Measurements from ENCODE around the gene CACNA1F.

The CACNA1F gene

DNA sequence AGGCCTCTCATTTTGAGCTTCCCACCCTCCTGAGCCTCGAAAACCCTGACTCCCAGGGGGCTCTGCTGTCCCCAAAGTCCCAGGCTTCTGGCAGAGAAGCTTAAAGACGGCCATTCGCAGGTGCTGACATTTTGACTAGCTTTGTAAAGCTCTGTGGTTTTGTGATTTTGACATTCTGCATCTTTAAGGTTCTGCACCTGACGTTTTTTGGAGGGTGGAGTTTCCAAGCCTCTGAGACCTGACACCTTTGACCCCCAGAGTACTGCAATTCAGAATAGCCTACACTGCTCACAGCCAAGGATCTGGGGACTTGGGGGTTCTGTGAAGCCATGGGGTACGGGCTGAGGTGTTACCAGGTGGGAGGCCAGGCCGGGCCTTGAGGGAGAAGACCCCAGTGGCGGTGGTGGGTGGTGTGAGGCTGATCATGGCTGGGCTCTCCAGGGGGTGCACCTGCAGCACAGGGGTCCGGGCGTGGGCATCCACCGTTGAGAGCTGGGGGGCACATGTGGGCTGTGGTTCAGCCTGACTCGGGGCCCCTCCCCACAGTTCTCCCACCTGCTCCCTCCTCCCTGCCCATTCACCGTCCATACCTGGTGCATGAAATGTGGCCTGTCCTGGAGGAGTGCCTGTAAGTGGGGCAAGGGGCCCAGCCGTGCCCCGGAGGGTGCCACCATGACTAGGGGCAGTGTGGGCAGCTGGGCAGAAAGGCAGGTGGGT is 24.1 kb upstream of the CACNA1F start:
- DNase-seq: no peak

DNA sequence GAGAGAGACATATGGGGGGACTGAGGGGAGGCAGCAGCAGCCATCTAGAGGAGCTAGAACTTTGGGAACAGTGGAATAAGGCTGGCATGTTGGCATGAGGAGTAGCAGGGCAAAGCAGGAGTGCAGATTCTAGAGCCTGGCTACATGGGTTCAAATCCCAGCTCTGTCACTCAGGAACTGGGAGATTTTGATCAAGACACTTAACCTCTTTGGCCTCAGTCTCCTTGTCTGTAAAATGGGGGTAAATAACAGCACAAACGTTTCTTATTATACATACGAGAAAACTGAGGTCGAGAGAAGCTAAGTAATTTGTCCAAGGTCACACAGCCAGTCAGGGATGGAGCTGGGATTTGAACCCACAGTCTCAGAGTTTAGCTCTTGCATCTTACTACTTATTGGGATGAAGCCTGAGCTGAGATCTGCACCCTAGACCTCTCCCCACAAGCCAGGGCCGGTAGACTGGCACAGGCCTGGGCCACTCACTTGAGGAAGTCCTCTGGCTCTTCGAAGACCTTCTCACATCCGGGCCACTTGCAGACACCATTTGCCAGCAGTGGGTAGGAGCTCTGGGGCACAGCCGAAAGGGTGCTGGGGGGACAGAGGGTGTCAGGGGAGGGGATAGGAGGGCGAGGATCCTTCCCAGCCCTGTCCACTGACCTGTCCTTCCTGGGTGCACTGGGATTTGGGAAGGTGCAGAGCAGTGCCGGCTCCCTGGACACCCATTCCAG is 23.3 kb upstream of the CACNA1F start:
- no peak for DNase-seq

DNA sequence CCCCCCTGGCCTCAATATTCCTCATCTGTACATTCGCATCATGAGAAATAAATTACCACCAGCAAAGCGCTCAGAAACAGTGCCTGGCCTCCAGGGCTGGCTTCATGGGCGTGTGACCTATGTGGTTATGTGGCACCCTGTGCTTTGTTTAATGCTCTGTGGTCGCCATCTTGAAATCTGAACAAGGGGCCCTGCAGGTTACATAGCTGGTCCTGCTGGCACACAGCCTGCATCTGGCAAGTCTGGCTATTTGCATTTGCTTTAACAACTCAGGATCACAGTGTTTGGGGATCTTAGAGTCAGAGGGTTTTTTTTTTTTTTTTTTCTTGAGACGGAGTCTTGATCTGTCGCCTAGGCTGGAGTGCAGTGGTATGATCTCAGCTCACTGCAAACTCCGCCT is 21.5 kb upstream of the CACNA1F start:
- DNase-seq: no peak

DNA sequence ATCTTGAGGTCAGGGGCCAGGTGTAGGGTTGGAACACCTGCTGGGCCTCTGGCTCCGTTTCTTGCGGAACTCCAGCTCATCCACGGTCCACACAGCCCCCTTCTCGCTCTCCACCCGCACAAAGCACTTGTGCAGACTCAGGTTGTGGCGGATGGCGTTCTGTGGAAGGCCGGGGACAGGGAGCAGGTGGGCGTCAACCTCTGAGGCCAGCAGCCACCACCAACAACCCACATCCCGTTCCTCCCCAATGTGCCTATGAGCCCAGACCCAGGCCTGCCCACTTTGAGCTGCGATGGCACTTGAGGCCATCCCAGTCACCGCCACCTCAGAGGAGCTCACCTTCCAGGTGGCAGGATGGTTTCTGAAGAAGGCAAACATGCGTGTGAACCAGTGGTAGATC is 18.2 kb upstream of the CACNA1F start:
- no peak for DNase-seq

DNA sequence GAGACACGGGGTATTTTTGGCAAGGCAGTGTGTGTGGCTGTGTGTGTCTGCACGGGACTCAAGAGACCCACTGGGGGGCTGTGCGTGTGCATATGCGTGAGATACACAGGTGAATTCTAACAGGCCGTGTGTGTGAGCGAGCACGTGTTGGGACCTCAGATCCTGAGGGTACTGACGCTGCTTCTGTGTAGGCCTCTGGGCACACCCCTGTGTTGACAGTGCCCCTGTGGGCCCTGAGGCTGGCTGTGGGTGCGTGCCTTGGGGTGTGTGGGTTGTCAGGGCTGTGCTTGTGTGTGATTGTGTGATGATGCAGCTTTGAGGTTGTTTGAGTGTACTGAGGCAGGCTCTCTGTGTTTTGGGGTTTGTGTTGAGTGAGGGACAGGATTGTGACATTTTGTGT is 17.4 kb upstream of the CACNA1F start:
- DNase-seq: no peak

DNA sequence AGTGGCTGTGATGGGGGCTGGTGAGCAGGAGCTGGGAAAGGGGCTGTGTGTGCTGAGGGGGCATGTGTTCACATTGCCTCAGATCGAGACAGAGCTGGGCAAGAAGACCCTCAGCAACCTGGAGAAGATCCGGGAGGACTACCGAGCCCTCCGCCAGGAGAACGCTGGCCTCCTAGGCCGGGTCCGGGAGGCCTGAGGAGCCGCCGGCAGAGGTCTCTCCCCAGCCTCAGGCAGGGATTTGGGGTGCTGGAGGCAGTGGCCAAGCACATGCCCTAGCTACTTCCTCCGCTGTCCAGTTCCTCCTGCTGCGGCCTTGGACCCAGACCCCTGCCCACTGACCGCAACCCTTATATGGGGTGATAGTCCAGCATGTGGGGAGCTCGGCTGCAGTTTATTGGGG is 16.9 kb upstream of the CACNA1F start:
- no peak for DNase-seq

DNA sequence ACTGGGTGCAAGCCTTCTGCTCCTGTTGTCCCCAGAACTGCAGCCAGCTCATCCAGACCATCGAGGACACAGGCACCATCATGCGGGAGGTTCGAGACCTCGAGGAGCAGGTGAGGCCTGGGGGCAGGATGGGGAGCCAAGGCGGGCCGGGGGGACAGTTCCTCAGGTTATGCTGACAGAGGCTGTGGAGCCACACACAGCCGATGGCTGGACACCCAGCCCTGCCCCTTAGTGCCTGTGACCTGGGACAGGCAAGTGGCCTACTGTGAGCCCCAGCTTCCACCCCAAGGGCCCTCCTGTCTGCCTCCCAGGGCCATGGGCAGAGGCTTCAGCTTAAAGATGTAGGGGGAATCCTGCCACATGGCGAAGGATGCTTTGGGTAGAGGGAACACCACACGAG is 16.5 kb upstream of the CACNA1F start:
- no peak for DNase-seq

DNA sequence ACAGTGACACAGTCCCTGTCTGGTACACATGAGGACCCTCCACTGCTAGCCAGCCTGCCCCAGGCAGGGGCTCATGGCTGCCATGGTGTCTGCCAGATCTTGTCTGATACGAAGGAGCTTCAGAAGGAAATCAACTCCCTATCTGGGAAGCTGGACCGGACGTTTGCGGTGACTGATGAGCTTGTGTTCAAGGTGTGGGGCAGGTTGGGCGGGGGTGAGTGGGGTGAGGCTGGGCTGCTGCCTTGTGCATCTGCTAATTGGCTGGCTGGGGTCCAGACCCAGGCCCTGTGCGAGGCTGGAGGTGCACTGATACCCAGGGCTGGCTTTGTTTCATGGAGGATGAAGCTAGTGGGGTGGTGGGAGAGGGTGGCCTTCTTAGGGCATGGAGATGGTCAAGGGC is 15.9 kb upstream of the CACNA1F start:
- no peak for DNase-seq

DNA sequence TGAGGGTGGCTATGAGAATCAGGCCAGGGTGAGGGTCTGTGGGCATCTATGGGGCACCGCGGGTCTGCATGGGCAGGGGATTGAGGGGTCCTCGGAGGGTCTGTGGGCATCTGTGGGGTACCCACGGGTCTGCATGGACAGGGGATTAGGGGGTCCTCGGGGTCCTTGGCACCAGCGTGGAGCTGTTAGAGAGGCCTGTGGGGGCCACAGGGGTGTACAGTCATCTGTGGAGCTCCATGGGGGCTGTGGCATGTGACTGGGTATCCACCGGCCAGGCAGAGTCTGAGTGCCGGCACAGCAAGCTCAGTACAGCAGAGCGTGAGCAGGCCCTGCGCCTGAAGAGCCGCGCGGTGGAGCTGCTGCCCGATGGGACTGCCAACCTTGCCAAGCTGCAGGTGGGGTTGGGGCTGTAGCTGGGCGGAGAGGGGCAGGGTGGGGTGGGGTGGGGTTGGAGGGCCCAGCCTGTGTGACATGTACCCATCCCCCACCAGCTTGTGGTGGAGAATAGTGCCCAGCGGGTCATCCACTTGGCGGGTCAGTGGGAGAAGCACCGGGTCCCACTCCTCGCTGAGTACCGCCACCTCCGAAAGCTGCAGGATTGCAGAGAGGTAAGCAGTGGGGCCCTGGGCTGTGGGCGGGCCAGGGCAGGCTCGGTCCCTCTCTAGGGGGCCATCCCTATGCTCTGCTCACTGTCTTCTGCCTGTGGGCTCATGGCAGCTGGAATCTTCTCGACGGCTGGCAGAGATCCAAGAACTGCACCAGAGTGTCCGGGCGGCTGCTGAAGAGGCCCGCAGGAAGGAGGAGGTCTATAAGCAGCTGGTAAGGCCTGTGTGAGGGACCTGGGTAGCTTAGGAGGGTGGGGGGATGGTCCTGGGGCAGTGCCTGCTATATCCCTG is 15.0 kb upstream of the CACNA1F start:
- DNase-seq: no peak

DNA sequence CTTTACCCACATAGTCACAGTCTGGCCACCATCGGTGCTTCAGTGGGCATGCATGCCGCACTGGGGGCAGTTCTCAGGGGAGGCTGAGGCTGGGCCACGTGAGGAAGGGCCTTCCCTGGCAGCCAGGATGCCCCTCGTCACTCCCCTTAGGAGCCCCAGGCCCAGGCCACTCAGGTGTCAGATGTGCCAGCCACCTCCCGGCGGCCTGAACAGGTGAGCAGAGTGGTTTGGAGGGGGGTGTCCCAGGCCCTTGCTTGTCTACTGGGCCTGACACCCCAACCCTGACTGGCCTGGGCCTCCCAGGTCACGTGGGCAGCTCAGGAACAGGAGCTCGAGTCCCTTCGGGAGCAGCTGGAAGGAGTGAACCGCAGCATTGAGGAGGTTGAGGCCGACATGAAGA is 14.2 kb upstream of the CACNA1F start:
- DNase-seq: no peak

DNA sequence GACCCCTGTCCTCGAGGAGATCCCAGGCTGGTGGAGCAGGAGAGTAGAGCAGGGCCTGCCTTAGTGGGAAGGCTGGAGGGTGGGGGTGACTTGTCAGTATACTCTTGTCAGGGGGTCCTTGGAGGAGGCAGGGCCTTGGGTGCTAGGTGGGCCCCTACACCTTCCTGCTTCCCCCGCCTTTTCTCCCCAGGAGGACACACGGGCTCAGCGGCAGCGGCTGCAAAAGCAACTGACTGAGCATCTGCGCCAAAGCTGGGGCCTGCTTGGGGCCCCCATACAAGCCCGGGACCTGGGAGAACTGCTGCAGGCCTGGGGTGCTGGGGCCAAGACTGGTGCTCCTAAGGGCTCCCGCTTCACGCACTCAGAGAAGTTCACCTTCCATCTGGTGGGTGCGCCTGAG is 13.4 kb upstream of the CACNA1F start:
- no peak for DNase-seq

DNA sequence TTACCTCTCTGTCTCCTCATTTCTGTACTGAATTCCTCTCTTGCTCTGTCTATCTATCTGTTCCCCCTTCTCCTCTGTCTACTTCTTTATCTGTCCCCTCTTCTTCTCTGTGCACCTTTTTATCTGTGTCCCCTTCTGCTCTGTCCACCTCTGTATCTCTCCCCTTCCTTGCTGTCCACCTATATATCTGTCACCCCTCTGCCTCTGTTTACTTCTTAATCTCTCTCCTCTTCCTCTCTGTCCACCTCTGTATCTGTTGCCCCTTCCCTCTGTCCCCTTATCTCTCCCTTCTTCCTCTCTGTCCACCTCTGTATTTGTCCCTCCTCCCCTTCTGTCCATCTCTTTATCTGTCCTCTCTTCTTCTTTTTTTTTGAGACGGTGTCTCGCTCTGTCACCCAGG is 11.1 kb upstream of the CACNA1F start:
- no peak for DNase-seq

DNA sequence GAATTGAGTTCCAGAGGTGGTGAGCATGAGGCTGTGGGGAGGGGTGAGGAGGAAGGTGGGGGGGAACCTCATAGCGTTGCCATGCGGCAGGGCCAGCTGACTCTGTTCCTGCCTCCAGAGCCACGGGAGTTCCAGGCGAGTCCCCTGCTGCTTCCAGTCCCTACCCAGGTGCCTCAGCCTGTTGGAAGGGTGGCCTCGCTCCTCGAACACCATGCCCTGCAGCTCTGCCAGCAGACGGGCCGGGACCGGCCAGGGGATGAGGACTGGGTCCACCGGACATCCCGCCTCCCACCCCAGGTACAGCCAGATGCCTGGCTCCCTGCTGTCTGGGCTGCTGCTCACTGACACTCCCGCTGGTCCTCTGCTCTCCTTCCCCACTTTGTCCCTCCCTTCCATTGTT is 10.0 kb upstream of the CACNA1F start:
- no peak for DNase-seq

DNA sequence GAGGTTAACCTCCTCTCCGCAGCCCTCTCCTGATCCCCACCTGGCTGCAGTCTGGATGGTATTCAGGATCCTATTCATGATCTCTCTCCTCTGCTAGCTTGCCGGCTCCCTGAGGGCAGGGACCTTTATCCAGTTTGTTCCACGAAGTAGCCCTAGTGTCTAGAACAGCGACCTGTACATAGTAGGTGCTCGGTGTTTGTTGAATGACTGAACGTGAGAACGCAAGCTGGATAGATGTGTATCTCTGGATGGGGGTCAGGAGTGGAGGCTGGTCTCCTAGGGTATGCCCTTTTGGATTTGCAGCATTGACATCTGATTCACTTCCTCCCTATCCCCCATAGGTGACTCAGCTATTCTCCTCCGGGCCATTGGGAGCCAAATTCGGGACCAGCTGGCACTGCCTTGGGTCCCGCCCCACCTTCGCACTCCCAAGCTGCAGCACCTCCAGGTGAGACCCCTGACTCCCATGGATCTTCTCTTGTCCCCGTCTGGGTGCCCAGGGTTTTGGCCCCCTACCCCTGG is 9.5 kb upstream of the CACNA1F start:
- DNase-seq: no peak

DNA sequence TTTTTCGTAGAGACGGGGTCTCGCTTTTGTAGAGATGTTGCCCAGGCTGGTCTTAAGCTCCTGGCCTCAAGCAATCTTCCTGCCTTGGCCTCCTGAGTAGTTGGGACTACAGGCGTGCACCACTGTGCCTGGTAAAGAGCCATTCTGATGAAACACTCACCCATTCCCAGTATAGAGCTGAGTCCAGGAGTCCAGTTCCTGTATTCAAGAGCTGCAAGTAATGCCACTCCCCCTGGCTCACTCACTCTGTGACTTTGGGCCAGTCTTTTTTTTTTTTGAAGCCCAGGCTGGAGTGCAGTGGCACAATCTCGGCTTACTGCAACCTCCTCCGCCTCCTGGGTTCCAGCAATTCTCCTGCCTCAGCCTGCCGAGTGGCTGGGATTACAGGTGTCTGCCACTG is 5.6 kb upstream of the CACNA1F start:
- DNase-seq: no peak

DNA sequence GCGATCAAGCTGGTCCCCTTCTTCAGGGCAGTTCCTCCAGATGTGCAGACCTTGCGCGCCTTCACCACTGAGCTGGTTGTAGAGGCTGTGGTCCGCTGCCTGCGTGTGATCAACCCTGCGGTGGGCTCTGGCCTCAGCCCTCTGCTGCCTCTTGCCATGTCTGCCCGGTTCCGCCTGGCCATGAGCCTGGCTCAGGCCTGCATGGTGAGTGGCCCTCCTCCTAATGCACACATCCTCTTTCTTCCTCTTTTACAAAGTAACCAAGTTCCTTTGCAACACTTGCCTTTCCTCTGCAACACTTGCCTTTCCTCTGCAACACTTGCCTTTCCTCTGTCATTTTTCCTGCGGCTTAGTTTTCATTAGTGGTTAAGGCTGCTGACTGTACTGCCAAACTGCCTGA is 3.9 kb upstream of the CACNA1F start:
- DNase-seq: no peak

DNA sequence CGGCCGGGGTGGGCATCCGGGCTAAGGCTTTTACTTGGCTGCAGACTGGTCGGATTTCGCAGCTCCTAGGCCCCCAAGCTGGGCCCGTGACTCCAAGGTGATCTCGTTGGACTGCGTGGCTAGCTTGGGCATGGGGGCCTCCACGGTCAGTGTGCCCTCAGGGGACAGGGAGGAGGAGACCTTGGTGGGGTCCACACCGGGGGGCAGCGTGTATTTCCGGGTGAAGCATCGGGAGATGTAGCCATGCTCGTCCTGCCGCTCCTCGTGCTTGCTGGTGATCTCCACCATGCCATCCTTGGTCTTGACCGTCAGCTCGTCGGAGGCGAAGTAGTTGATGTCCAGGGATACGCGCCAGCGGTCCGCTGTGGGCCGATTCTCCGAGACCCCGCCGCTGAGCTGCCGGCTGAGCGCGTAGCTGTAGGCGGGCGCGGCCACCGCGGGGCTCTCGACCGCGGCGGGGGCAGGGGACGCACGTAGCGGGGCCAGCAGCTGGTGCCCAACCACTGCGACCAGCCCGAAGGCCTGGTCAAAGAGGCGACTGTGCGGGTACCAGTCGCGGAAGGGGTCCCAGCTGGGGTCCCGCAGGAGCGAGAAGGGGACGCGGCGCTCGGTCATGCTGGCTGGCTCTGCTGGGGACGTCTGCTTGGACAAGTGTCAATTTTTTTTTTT is 881 bp upstream of the CACNA1F start:
- DNase-seq: no peak

DNA sequence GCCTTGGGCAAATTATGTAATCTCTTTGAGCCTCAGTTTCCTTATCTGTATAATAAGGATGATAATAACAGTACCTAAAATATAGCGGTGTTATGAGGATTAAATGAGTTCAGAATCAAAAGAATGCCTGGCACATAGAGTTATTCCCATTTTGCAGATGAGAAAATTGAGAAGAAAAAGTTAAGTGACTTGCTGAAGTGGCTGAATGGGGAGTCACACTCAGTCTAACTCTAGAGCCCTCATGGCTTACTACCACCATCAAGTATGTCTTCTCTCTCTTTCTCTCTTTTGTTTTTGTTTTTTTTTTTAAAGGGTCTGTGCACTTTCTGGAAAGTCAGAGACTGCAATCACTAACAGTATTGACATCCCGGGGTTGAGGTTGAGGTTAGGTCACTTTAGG is 615 bp downstream of the CACNA1F start:
- no peak for DNase-seq

DNA sequence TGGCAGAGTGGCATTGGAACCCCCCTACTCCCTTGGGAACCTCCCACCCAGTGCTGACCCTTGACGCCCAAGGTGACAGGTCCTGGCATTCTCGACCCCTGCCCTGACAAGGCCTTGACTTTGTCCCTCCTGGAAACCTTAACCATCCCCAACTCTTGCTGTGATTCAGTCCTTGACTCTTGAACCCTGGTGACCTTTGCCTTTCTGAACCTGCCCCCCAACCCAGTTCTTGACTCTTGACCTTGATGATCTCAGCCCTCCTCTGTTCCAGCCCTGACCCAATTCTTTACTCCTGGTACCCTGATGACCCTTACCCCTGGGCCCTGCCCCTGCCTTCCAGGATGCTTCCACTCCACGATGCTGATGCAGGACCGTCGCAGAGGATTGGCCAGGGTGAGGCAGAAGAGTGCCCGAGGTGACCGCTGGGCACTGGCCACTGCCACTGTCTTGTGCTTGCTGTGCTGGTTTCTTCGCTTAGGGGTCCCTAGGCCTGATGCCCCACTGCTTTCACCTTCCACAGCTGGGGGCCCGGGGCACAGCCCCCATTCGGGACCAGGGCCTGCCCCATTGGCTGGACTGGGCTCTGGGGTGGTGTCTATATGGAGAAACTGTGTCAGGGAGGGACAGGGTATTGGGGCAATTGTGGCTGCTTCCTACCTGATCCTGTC is 1.7 kb downstream of the CACNA1F start:
- no peak for DNase-seq

DNA sequence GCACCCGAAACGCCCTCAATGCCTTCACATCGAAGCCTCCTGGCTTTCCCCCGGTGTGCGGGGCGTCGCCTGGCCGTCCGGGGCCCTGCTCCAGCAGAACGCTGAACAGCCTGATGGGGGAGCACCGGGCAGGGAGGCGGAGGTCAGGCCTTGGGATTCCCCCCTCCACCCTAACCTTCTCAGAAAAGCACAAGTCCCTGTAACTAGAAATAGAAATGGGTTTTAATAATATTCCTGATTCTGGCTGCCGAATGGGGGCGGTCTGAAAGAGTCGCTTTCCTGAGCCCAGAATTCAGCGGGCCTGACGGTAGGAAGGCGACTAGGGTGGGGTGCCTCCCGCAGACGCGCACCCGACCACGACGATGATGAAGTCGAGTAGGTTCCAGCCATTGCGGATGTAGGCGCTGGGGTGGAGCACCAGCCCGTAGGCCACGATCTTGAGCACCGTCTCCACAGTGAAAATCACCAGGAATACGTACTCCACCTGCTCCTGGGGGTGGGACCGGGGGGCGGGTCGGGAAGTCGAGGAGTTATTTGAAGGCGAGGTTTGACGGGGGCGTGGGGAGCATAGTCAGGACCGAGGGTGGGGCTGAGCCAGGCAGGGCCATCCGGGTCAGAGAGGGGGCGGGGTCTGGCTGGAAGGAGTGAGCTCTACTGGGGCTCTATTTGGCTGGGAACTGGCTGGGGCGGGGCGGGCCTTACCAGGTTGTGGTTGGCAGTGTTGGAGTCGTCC is 2.5 kb downstream of the CACNA1F start:
- DNase-seq: peak; percentile 63

DNA sequence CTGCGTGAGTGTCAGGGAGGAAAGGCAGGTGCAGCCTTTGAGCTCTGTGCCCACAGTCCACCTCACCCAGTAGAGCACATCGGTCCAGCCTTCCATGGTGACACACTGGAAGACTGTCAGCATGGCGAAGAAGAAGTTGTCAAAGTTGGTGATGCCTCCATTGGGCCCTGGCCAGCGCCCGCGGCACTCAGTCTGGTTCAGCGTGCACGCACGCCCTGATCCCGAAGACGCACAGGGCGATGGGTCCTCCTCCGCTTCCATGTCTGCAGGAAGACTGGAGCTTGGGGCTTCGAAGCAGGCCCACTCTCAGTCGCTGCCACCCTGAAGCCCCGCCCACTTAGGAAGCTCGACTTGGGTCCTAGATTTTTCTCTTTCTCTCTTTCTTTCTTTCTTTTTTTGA is 5.0 kb downstream of the CACNA1F start:
- DNase-seq: no peak

DNA sequence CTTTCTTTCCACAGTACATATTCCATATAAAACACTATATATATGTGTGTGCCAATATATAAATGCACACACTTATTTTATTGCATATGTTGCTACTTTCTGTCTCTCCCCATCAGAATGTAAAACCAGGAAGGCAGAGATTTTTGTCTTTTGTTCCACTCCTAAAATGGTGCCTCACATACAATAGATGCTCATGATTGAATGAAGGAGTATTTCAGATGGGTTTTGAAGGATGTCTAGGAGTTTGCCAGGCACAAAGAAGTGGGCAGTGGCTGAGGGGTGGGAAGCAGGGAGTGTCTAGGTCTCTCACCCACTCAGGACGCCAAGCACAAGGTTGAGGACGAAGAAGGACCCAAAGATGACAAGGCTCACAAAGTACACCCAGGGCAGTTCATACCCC is 5.4 kb downstream of the CACNA1F start:
- no peak for DNase-seq
